GM19035 (cell line): Measurements from ENCODE around the gene PCDHGA3.
"Not testable (repeated sequence)": the region's sequence is repeated elsewhere in the genome, so short reads cannot be mapped to it uniquely, and the experiment has no call there.

ENCODE experiments used
- ATAC-seq: cut with Tn5 transposase; IDR thresholded peaks from one replicate; pipeline ENCODE4 v1.9.1; 2021; ENCODE audit not compliant: unreplicated experiment

Gene PCDHGA3

GRCh38 chr5:141346017-141346416, 2.4 kb downstream of the PCDHGA3 start:
- not testable (repeated sequence) for ATAC-seq

DNA sequence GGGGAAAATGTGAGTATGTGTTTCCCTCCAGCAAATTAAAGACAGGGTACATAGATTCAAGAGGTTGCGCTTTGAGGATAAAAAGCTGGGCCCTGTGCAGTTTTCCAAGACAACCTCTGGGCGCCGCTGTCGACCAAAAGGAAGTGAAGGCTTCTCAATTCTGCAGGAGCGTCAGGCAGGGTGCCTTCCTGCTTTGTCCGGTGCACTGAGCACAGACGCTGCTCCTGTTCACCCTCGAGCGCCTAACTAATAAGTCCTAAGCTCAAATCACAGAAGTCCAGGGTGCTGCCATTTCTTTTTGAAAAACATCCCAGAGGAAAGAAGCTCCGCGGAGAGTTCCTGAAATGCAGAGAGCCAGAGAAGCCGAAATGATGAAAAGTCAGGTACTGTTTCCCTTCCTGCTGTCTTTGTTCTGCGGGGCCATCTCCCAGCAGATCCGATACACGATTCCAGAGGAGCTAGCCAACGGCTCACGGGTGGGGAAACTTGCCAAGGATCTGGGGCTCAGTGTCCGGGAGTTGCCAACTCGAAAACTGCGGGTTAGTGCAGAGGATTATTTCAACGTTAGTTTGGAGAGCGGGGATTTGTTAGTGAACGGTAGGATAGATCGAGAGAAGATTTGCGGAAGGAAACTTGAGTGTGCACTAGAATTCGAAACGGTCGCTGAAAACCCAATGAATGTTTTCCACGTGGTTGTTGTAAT, 6.4 kb downstream of the PCDHGA3 start, which contains the start of gene PCDHGB1:
Gene PCDHGB1, plus strand, starts transcription at position 183 of the 703 bp plus-strand sequence. Its CDS starts 162 bp downstream, at position 345.
- ATAC-seq, result peak; percentile 92

GRCh38 chr5:141351591-141351990, 8.0 kb downstream of the PCDHGA3 start:
- ATAC-seq, result no peak

DNA sequence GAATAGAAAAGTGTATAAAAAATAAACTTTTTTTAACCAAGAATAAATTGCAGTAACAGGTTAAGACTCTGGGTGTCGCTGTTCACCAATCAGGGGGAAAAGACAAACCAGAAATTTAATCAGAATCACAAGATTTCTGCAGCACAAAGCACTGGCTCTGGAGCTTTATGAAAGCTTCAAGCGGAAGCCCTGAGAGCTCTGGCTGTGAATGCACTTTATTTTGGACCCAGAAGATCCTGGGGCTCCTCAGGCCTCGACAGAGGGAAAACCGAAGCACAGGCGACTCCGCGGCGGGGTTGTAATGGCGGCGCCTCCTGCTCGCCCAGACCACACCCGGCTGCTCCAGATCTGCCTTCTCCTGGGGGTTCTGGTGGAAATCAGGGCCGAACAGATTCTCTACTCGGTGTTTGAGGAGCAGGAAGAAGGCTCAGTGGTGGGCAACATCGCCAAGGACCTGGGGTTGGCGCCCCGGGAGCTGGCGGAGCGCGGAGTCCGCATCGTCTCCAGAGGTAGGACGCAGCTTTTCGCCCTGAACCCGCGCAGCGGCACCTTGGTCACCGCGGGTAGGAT, 11.4 kb downstream of the PCDHGA3 start, which contains the start of gene PCDHGA4:
Gene PCDHGA4, plus strand, starts transcription at position 122 of the 570 bp plus-strand sequence. Its CDS starts 87 bp downstream, at position 209.
- no peak for ATAC-seq

DNA sequence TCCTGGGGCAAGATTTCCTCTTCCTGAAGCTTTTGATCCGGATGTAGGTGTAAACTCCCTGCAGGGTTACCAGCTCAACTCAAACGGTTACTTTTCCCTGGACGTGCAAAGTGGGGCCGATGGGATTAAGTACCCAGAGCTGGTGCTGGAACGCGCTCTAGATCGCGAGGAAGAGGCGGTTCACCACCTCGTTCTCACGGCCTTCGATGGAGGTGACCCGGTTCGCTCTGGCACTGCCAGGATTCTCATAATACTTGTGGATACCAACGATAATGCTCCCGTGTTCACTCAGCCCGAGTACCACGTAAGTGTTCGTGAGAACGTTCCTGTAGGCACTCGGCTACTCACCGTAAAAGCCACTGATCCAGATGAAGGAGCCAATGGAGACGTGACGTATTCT, 12.0 kb downstream of the PCDHGA3 start:
- ATAC-seq, result no peak

DNA sequence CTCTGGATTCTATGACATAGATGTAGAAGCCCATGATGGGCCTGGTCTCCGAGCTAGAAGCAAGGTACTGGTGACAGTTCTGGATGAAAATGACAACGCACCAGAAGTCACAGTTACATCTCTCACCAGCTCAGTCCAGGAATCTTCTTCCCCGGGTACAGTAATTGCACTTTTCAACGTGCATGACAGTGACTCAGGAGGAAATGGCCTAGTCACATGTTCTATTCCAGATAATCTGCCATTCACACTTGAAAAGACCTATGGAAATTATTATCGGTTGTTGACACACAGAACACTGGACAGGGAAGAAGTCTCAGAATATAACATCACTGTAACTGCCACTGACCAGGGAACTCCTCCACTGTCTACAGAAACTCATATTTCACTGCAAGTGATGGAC, 12.5 kb downstream of the PCDHGA3 start:
- ATAC-seq, result no peak

DNA sequence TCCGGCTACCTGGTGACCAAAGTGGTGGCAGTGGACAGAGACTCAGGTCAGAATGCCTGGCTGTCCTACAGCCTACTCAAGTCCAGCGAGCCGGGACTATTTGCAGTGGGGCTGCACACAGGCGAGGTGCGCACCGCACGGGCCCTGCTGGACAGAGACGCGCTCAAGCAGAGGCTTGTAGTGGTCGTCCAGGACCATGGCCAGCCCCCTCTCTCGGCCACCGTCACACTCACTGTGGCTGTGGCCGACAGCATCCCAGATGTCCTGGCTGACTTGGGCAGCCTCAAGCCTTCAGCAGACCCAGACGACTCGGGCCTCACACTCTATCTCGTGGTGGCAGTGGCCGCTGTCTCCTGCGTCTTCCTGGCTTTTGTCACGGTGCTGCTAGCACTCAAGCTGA, 13.3 kb downstream of the PCDHGA3 start:
- no peak for ATAC-seq

DNA sequence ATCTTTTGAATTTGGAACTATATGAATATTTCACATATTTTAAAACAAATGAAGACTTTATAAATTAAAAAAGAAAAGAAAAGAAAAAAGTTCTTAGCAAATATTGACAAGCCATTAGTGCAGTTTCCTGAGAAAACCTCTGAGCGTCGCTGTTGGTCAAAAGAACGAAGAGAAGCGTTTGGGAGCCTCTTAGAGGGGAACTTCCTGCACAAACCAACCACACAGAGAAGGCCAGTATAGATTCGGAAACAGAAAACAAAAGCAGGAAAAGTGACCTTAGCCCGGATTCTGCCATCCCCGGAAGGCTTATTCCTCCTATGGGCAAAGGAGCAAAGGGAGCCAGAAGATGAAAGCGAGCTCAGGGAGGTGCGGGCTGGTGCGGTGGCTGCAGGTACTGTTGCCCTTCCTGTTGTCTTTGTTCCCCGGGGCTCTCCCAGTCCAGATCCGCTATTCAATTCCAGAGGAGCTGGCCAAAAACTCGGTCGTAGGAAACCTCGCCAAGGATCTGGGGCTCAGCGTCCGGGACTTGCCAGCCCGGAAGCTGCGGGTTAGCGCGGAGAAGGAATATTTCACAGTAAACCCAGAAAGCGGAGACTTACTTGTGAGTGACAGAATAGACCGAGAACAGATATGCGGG, 16.3 kb downstream of the PCDHGA3 start, which contains the start of gene PCDHGB2:
Gene PCDHGB2, plus strand, starts transcription at position 205 of the 637 bp plus-strand sequence. Its CDS starts 142 bp downstream, at position 347.
- peak; percentile 63 for ATAC-seq

DNA sequence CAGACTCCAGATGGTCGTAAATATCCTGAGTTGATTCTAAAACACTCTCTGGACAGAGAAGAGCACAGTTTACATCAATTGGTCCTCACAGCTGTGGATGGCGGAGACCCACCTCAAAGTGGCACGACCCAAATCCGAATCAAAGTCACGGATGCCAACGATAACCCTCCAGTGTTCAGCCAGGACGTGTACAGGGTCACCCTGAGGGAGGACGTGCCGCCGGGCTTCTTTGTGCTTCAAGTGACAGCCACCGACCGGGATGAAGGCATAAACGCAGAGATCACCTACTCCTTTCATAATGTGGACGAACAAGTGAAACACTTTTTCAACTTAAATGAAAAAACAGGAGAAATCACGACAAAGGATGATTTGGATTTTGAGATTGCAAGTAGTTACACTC, 17.1 kb downstream of the PCDHGA3 start:
- ATAC-seq, result no peak

- no peak for ATAC-seq
Measured at GRCh38 chr5:141362719-141363118, 19.1 kb downstream of the PCDHGA3 start.

GRCh38 chr5:141363952-141364660, 20.5 kb downstream of the PCDHGA3 start, which contains the start of gene PCDHGA5:
PCDHGA5 (plus strand) TSS chr5:141364162; CDS start chr5:141364331, 169 bp downstream.
- no peak for ATAC-seq

DNA sequence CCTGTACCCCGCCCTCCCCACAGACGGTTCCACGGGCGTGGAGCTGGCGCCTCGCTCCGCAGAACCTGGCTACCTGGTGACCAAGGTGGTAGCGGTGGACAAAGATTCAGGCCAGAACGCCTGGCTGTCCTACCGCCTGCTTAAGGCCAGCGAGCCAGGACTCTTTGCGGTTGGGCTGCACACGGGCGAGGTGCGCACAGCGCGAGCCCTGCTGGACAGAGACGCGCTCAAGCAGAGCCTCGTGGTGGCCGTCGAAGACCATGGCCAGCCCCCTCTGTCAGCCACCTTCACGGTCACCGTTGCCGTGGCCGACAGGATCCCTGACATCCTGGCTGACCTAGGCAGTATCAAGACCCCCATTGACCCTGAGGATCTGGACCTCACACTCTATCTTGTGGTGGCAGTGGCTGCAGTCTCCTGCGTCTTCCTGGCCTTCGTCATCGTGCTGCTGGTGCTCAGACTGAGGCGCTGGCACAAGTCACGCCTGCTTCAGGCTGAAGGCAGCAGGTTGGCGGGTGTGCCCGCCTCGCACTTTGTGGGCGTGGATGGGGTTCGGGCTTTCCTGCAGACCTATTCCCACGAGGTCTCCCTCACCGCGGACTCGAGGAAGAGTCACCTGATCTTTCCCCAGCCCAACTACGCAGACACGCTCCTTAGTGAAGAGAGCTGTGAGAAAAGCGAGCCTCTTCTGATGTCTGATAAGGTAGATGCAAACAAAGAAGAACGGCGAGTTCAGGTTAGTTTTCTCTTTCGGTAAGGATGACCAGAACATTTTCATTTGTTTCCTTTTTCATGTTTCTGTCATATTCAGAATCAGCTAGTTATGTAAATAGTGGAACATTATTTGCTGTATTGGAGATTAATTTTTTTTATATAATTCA, 22.6 kb downstream of the PCDHGA3 start:
- ATAC-seq, result no peak

DNA sequence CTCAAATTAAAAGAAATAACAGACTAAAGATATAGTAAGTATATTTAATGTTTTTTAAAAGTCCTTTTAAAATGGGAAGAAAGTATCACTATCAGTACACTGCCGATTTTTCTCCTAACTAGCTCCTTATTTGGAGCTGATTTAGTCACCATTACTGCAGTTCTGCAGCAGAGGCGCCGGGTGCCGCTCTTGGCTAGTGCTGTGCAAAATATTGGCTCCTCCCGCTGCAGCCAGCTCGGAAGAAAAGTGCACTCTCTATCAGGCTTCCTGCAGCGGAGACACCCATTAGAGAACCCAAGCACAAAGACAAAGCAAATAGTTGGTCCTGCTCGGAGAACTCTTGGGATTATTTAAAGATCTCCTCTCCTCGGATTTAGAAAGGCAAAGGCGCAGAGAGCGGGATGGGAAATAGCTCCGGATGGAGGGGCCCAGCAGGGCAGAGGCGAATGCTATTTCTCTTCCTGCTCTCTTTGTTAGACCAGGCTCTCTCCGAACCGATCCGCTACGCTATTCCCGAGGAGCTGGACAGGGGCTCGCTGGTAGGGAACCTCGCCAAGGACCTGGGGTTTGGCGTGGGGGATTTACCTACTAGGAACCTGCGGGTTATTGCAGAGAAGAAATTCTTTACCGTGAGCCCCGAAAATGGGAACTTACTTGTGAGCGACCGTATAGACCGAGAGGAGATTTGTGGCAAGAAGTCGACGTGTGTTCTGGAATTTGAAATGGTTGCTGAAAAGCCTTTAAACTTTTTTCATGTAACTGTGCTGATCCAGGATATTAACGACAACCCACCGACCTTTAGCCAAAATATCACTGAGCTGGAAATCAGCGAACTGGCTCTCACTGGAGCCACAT, 26.6 kb downstream of the PCDHGA3 start, which contains the start of gene PCDHGB3:
Gene PCDHGB3, plus strand, starts transcription at position 249 of the 855 bp plus-strand sequence. Its CDS starts 153 bp downstream, at position 402.
- peak; percentile 95 for ATAC-seq

- no peak for ATAC-seq
Measured at GRCh38 chr5:141371572-141372475, 28.2 kb downstream of the PCDHGA3 start.

GRCh38 chr5:141373673-141374317, 30.2 kb downstream of the PCDHGA3 start, which contains the start of gene PCDHGA6:
PCDHGA6 (plus strand) TSS chr5:141373891; CDS start chr5:141374084, 193 bp downstream.
- ATAC-seq, result no peak

- no peak for ATAC-seq
Measured at GRCh38 chr5:141374627-141375026, 31.0 kb downstream of the PCDHGA3 start.

- not testable (repeated sequence) for ATAC-seq
Measured at GRCh38 chr5:141375444-141376155, 32.0 kb downstream of the PCDHGA3 start.
